Measurements from ENCODE around the gene DCC. TPM values are rescaled to one million over a fixed set of nuclear protein-coding genes. Genes with fewer than 3 reads are reported as not detected.

The DCC gene
- total and polyA plus RNA-seq, 2 donors (not counting 1 experiment from before 2014, with no cell fraction given), result not detected

- POLR2A ChIA-PET, result no interaction called here
- no peaks in the 10 kb centered on the region for H3K27me3 ChIP-seq (replicated peaks in 1 of 4; ENCODE audit: control extremely low read depth in 1 of 4, control insufficient read depth in 3 of 4, insufficient read depth in 4 of 4, low read length in 3 of 4)
- Mint-ChIP-seq H3K4me3 (no peak overlapping the region), H3K9me3 (ENCODE audit: insufficient read depth) (no peaks in the 10 kb centered on the region), H3K27me3 (no peaks in the 10 kb centered on the region), H3K4me1 (no peaks in the 10 kb centered on the region), H3K27ac (no peak overlapping the region)
- H3K9ac ChIP-seq (ENCODE audit: low read length), result no peak overlapping the region
- peaks cover 0 to 2% (median 0%) of the 10 kb centered on the region in 3 donors for H3K9me3 ChIP-seq (ENCODE audit: control extremely low read depth in 1 of 3, control insufficient read depth in 2 of 3, insufficient read depth in 1 of 3, low read length in 2 of 3)
- no peaks in the 10 kb centered on the region for H3K36me3 ChIP-seq (replicated peaks in 1 of 2; ENCODE audit: control extremely low read depth in 1 of 2, control insufficient read depth in 1 of 2, extremely low read depth in 1 of 2, insufficient read depth in 2 of 2, low read length in 1 of 2)
- no peak overlapping the region for H3K27ac ChIP-seq (ENCODE audit: low read length in 2 of 2)
- TF ChIP-seq EZH2 (IDR thresholded peaks at IDR 0.05; ENCODE audit: borderline replicate concordance, insufficient read depth, low read depth, low read length, poor library complexity, severe bottlenecking) (no peak), CTCF (IDR thresholded peaks at IDR 0.05) (no peak)
- WGBS (ENCODE audit: insufficient coverage), result 33% methylated on average over 1 of the region's 4 CpGs
- no peaks in the 10 kb centered on the region for H3K79me2 ChIP-seq (ENCODE audit: control insufficient read depth, insufficient read depth, low read length)
- no peak overlapping the region for H3K4me3 ChIP-seq (ENCODE audit: control extremely low read depth in 1 of 5, extremely low read depth in 1 of 5, insufficient read depth in 1 of 5, low read depth in 2 of 5, low read length in 4 of 5)
- H3K4me1 ChIP-seq (ENCODE audit: control insufficient read depth in 2 of 2, insufficient read depth in 2 of 2, low read length in 2 of 2), result no peaks in the 10 kb centered on the region
- no peaks in the 10 kb centered on the region for H4K20me1 ChIP-seq (ENCODE audit: control insufficient read depth, insufficient read depth, low read length, poor library complexity, severe bottlenecking)
- no peak overlapping the region for H2AFZ ChIP-seq (ENCODE audit: insufficient read depth, low read depth, low read length, poor library complexity, severe bottlenecking)
- CTCF ChIA-PET, result no interaction called here
- no peak for DNase-seq
- H3K4me2 ChIP-seq (replicated peaks; ENCODE audit: low read depth, low read length, poor library complexity, severe bottlenecking), result no peak overlapping the region
- intact Hi-C loops (cut with micrococcal nuclease), result no loop called here
- no peak for ATAC-seq (ENCODE audit: low read depth)
Observed at GRCh38 chr18:52567360-52567759, 227.4 kb downstream of the DCC start.

GRCh38 chr18:52569492-52569891 is 229.5 kb downstream of the DCC start:
- Mint-ChIP-seq H3K4me1 (no peaks in the 10 kb centered on the region), H3K27me3 (no peaks in the 10 kb centered on the region), H3K9me3 (ENCODE audit: insufficient read depth) (no peaks in the 10 kb centered on the region), H3K27ac (no peak overlapping the region), H3K4me3 (no peak overlapping the region)
- Histone ChIP-seq H3K79me2 (ENCODE audit: control insufficient read depth, insufficient read depth, low read length) (no peaks in the 10 kb centered on the region), H3K4me2 (replicated peaks; ENCODE audit: low read depth, low read length, poor library complexity, severe bottlenecking) (no peak overlapping the region), H3K36me3 (replicated peaks in 1 of 2; ENCODE audit: control extremely low read depth in 1 of 2, control insufficient read depth in 1 of 2, extremely low read depth in 1 of 2, insufficient read depth in 2 of 2, low read length in 1 of 2) (no peaks in the 10 kb centered on the region), H3K27me3 (replicated peaks in 1 of 4; ENCODE audit: control extremely low read depth in 1 of 4, control insufficient read depth in 3 of 4, insufficient read depth in 4 of 4, low read length in 3 of 4) (no peaks in the 10 kb centered on the region), H4K20me1 (ENCODE audit: control insufficient read depth, insufficient read depth, low read length, poor library complexity, severe bottlenecking) (no peaks in the 10 kb centered on the region), H3K27ac (ENCODE audit: low read length in 2 of 2) (no peak overlapping the region), H2AFZ (ENCODE audit: insufficient read depth, low read depth, low read length, poor library complexity, severe bottlenecking) (no peak overlapping the region), H3K9ac (ENCODE audit: low read length) (no peak overlapping the region), H3K4me3 (ENCODE audit: control extremely low read depth in 1 of 5, extremely low read depth in 1 of 5, insufficient read depth in 1 of 5, low read depth in 2 of 5, low read length in 4 of 5) (no peak overlapping the region), H3K4me1 (ENCODE audit: control insufficient read depth in 2 of 2, insufficient read depth in 2 of 2, low read length in 2 of 2) (no peaks in the 10 kb centered on the region), H3K9me3 (ENCODE audit: control extremely low read depth in 1 of 3, control insufficient read depth in 2 of 3, insufficient read depth in 1 of 3, low read length in 2 of 3) (peaks cover 0 to 2% (median 0%) of the 10 kb centered on the region in 3 donors)
- no CpG with 5 or more reads among the region's 1 CpG for WGBS (ENCODE audit: insufficient coverage)
- ATAC-seq (ENCODE audit: low read depth), result no peak
- no peak for DNase-seq
- ChIA-PET POLR2A (no interaction called here), CTCF (no interaction called here)
- intact Hi-C loops (cut with micrococcal nuclease), result no loop called here
- TF ChIP-seq CTCF (IDR thresholded peaks at IDR 0.05) (no peak), EZH2 (IDR thresholded peaks at IDR 0.05; ENCODE audit: borderline replicate concordance, insufficient read depth, low read depth, low read length, poor library complexity, severe bottlenecking) (no peak)

Measured in B cell (primary cell).